Neural progenitor cell (in vitro differentiated cells): ENCODE results near the gene RYR1. TPM values are rescaled to one million over a fixed set of nuclear protein-coding genes. Genes with fewer than 3 reads are reported as not detected.

Source experiments
- DNase-seq: peaks from one replicate; pipeline ENCODE4 v3.0.0-alpha.2; 2016; ENCODE audit warnings: low spot score
- H2AFZ ChIP-seq: fragments of 200-600 bp; sonication (generic); replicated peaks from 2 replicates; pipeline ENCODE4 v1.6.1; 2016; ENCODE audit warnings: antibody characterized with exemption
- H3F3A ChIP-seq: fragments of 200-600 bp; sonication (generic); 2 replicates; pipeline ENCODE4 v1.6.1; 2016; ENCODE audit warnings: antibody characterized with exemption, low read depth
- H3K27ac ChIP-seq: fragments of 200-600 bp; sonication (generic); 2 replicates; pipeline ENCODE4 v1.5.1; 2016; ENCODE audit warnings: mild to moderate bottlenecking
- H3K27me3 ChIP-seq: fragments of 200-600 bp; sonication (generic); 2 replicates; pipeline ENCODE4 v1.6.1; 2016; ENCODE audit warnings: mild to moderate bottlenecking, moderate library complexity
- H3K36me3 ChIP-seq: fragments of 200-600 bp; sonication (generic); 2 replicates; pipeline ENCODE4 v1.5.1; 2016
- H3K4me1 ChIP-seq: fragments of 200-600 bp; sonication (generic); 2 replicates; pipeline ENCODE4 v1.6.1; 2016; ENCODE audit warnings: mixed run types
- H3K4me2 ChIP-seq: fragments of 200-600 bp; sonication (generic); 2 replicates; pipeline ENCODE4 v1.6.1; 2016
- H3K4me3 ChIP-seq: fragments of 200-600 bp; sonication (generic); 2 replicates; pipeline ENCODE4 v1.5.1; 2016
- H3K79me2 ChIP-seq: fragments of 200-600 bp; sonication (generic); 2 replicates; pipeline ENCODE4 v1.6.1; 2016; ENCODE audit warnings: low read depth
- H3K9ac ChIP-seq: fragments of 200-600 bp; sonication (generic); 2 replicates; pipeline ENCODE4 v1.6.1; 2016
- H3K9me3 ChIP-seq: fragments of 200-600 bp; sonication (generic); 2 replicates; pipeline ENCODE4 v1.5.1; 2016; ENCODE audit warnings: low read depth
- H4K20me1 ChIP-seq: fragments of 200-600 bp; sonication (generic); 2 replicates; pipeline ENCODE4 v1.6.1; 2016; ENCODE audit warnings: low read depth
- H3K27ac Mint-ChIP-seq: 3 replicates; pipeline ENCODE4 v1.8.0; 2021; ENCODE audit warnings: mixed read lengths
- H3K27me3 Mint-ChIP-seq: 2 replicates; pipeline ENCODE4 v1.8.0; 2022; ENCODE audit warnings: low read depth, mild to moderate bottlenecking, inconsistent platforms, moderate library complexity, mixed read lengths; ENCODE audit not compliant: insufficient read depth
- H3K36me3 Mint-ChIP-seq: 3 replicates; pipeline ENCODE4 v1.8.0; 2021; ENCODE audit warnings: mixed read lengths
- H3K4me1 Mint-ChIP-seq: 3 replicates; pipeline ENCODE4 v1.8.0; 2021; ENCODE audit warnings: mixed read lengths
- H3K4me3 Mint-ChIP-seq: 3 replicates; pipeline ENCODE4 v1.8.0; 2021; ENCODE audit warnings: mild to moderate bottlenecking, moderate library complexity, mixed read lengths
- H3K9me3 Mint-ChIP-seq: 3 replicates; pipeline ENCODE4 v1.8.0; 2020; ENCODE audit warnings: mixed read lengths
- CTCF ChIP-seq: fragments of 200-600 bp; sonication (generic); IDR thresholded peaks from 2 replicates; pipeline ENCODE4 v1.5.1; 2017; ENCODE audit warnings: antibody characterized with exemption, mild to moderate bottlenecking
- EZH2 ChIP-seq: fragments of 200-600 bp; sonication (generic); IDR thresholded peaks from 2 replicates; pipeline ENCODE4 v1.6.1; 2017; ENCODE audit warnings: antibody characterized with exemption, mild to moderate bottlenecking, moderate library complexity
- EZH2phosphoT487 ChIP-seq: fragments of 200-600 bp; sonication (generic); IDR thresholded peaks from 2 replicates; pipeline ENCODE4 v1.6.1; 2017; ENCODE audit warnings: antibody characterized with exemption
- total RNA-seq: library from RNA; depleted of rRNA; stranded (reverse); fragments of >200 nt; gene quantifications from 2 replicates; pipeline ENCODE4 v1.2.3, GENCODE V29; 2015; ENCODE audit warnings: low replicate concordance

RYR1 gene
- total RNA-seq, 1 donor from 2014 or later: 0.60 TPM

GRCh38 chr19:38482496-38482895 is 49.0 kb downstream of the RYR1 start:
- H3K79me2 ChIP-seq: no peaks in the 10 kb centered on the region
- H3K36me3 Mint-ChIP-seq: peaks cover 4% of the 10 kb centered on the region
- H2AFZ ChIP-seq: no peak overlapping the region
- H3K9ac ChIP-seq: no peak overlapping the region
- no peak overlapping the region for H3K27ac Mint-ChIP-seq
- peaks cover 7% of the 10 kb centered on the region for H3K9me3 Mint-ChIP-seq
- no peak overlapping the region for H3K27ac ChIP-seq
- no peaks in the 10 kb centered on the region for H3K4me1 ChIP-seq
- H3K4me1 Mint-ChIP-seq: peaks cover 5% of the 10 kb centered on the region
- DNase-seq: no peak
- no peak overlapping the region for H3K4me3 Mint-ChIP-seq
- TF ChIP-seq CTCF (no peak), EZH2 (no peak), EZH2phosphoT487 (no peak)
- H4K20me1 ChIP-seq: no peaks in the 10 kb centered on the region
- no peaks in the 10 kb centered on the region for H3K36me3 ChIP-seq
- no peak overlapping the region for H3K4me2 ChIP-seq
- H3K27me3 Mint-ChIP-seq: peaks cover 3% of the 10 kb centered on the region
- no peaks in the 10 kb centered on the region for H3K27me3 ChIP-seq
- no peak overlapping the region for H3K4me3 ChIP-seq
- H3K9me3 ChIP-seq: no peaks in the 10 kb centered on the region
- no peaks in the 10 kb centered on the region for H3F3A ChIP-seq

GRCh38 chr19:38483016-38483630 is 49.6 kb downstream of the RYR1 start:
- no peaks in the 10 kb centered on the region for H3K9me3 ChIP-seq
- no peak for DNase-seq
- no peaks in the 10 kb centered on the region for H3K4me1 ChIP-seq
- H3K27me3 ChIP-seq: no peaks in the 10 kb centered on the region
- Mint-ChIP-seq H3K9me3 (peaks cover 9% of the 10 kb centered on the region), H3K27ac (no peak overlapping the region), H3K27me3 (peaks cover 3% of the 10 kb centered on the region), H3K36me3 (peaks cover 4% of the 10 kb centered on the region), H3K4me1 (peaks cover 2% of the 10 kb centered on the region), H3K4me3 (no peak overlapping the region)
- no peak for TF ChIP-seq CTCF
- TF ChIP-seq EZH2phosphoT487: no peak
- TF ChIP-seq EZH2: no peak
- no peak overlapping the region for H3K9ac ChIP-seq
- H4K20me1 ChIP-seq: no peaks in the 10 kb centered on the region
- no peaks in the 10 kb centered on the region for H3F3A ChIP-seq
- H3K79me2 ChIP-seq: no peaks in the 10 kb centered on the region
- H3K4me3 ChIP-seq: no peak overlapping the region
- H3K27ac ChIP-seq: no peak overlapping the region
- H3K4me2 ChIP-seq: no peak overlapping the region
- H3K36me3 ChIP-seq: no peaks in the 10 kb centered on the region
- H2AFZ ChIP-seq: no peak overlapping the region

- no peaks in the 10 kb centered on the region for H4K20me1 ChIP-seq
- H3K9ac ChIP-seq: no peak overlapping the region
- H3K9me3 ChIP-seq: no peaks in the 10 kb centered on the region
- Mint-ChIP-seq H3K36me3 (peaks cover 4% of the 10 kb centered on the region), H3K4me1 (no peaks in the 10 kb centered on the region), H3K27me3 (peaks cover 5% of the 10 kb centered on the region), H3K4me3 (no peak overlapping the region), H3K9me3 (peaks cover 9% of the 10 kb centered on the region), H3K27ac (no peak overlapping the region)
- no peak overlapping the region for H3K4me3 ChIP-seq
- H3K79me2 ChIP-seq: no peaks in the 10 kb centered on the region
- H3F3A ChIP-seq: no peaks in the 10 kb centered on the region
- H3K4me2 ChIP-seq: no peak overlapping the region
- no peaks in the 10 kb centered on the region for H3K4me1 ChIP-seq
- H3K27ac ChIP-seq: no peak overlapping the region
- H3K27me3 ChIP-seq: no peaks in the 10 kb centered on the region
- TF ChIP-seq EZH2phosphoT487 (no peak), CTCF (no peak), EZH2 (no peak)
- no peak for DNase-seq
- H2AFZ ChIP-seq: no peak overlapping the region
- no peaks in the 10 kb centered on the region for H3K36me3 ChIP-seq
Measured at GRCh38 chr19:38484747-38485146, 51.3 kb downstream of the RYR1 start.
